Fibroblast of skin of left biceps (primary cell): Measurements from ENCODE around the gene TRDN.
"Not testable (repeated sequence)": the region's sequence is repeated elsewhere in the genome, so short reads cannot be mapped to it uniquely, and the experiment has no call there.

Experiments
- DNase-seq, 2 experiments: peaks; one replicate each; pipeline ENCODE4 v3.0.0-alpha.2; 2013; ENCODE audit warnings: low read depth in 2 of 2

The TRDN gene

DNA sequence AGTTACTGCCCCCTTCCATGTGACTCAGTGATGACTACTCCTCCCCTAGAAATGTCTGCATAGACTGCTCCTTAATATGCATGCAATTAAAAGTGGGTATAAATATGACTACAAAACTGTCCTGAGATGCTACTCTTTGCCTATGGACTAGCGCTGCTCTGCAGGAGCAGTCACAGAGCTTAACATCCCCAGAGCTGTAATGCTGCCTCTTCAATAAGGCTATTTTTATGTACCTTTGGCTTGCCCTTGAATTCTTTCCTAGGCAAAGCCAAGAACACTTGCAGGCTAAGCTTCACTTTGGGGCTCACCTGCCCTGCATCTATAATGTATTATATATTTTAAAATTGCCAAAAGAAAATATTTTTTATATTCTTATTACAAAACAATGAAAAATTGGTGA lies 341.6 kb downstream of the TRDN start:
- DNase-seq: no peak

DNA sequence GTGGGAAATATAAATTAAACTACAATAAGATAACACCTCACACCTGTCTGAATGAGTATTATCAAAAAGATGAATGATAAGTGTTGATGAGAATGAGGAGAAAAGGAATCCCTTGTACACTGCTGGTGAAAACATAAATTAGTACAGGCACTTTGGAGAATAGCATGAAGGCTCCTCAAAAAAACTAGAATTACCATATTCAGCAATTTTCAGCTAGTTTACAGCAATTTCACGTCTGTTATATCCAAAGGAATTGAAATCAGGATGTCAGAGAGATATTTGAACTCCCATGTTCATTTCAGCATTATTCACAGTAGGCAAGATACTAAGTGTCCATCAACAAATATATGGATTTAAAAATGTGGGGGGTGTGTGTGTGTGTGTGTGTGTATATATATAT lies 348.1 kb downstream of the TRDN start:
- no peak for DNase-seq

DNA sequence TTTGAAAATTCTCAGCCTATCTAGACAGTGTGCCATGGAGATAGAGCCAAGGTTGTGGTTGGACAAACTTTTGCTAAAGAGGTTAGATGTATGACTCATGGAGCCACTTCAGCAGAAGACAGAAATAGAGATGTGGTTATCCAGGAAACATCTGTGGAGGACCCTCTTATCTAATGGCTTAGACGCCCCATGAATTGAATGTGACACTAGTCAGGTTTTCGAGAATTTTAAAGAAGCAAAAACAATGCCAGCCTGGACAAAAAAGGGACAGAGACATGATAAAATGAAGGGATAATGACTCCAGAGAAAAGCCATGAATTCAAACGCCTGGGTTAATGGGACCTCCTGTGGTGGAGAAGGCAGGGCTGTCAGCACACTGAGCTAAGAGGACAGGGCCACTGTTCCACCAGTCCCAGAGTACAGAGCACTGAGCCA lies 360.2 kb downstream of the TRDN start:
- no peak for DNase-seq

DNA sequence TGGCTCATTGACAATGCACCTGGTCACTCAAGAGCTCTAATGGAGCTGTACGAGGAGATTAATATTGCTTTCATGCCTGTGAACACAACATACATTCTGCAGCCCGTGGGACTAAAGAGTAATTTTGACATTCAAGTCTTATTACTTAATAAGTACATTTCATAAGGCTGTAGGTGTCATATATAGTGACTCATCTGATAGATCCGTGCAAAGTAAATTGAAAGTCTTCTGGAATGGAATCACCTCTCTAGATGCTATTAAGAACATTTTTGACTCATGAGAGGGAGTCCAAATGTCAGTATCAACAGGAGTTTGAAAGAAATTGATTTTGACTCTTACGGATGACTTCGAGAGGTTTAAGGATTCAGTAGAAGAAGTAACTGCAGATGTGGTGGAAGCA lies 372.8 kb downstream of the TRDN start:
- no peak for DNase-seq

DNA sequence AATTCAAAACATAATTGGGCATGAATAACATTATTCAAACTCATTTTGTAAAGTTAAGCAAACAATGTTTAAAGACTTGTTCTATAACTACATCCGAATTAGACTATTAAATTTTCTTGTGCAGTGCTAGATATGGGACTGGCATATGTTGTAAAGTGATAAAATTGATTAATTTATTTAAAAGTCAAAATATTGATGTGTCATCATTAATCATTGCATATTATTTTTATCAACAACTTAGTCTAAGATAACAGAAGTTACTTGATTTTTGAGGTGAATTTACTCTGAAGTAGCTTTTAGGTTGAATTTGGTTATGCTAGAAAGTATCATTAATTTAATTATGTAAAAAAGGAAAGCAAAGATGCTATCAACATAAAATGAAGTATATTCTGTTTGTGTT lies 396.1 kb downstream of the TRDN start:
- no peak for DNase-seq

DNA sequence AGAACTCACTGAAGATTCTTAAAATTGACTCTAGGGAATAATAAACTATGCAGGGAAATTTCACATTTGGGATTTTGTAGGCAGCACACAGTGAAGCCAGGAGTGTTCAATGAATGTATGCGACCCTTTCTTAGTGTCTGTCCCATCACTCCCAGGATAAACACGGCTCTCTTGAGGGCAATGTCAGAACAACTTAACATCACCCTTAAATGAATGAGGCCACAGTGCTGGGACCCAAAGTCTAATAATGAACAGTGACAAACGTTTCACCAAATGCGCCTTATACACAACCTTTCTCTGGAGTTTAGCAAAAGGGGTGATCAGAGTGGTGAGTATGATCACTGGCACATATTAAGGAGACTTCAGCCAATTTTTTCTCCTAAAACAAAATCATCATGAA lies 403.4 kb downstream of the TRDN start:
- no peak for DNase-seq

DNA sequence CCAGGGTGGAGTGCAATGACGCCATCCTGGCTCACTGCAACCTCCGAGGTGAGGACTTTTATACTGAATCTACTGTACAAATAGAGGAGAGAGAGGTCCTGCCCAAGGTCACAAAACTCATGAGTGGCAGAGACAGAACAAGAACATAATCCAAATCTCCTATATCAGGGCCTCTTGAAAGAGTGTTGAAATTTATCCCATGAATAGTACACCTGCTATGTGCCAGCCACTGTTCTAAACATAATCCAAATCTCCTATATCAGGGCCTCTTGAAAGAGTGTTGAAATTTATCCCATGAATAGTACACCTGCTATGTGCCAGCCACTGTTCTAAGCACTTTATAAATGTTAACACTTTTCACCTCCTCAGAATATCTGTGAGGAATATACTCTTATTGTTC lies 409.0 kb downstream of the TRDN start:
- DNase-seq: not testable (repeated sequence)

DNA sequence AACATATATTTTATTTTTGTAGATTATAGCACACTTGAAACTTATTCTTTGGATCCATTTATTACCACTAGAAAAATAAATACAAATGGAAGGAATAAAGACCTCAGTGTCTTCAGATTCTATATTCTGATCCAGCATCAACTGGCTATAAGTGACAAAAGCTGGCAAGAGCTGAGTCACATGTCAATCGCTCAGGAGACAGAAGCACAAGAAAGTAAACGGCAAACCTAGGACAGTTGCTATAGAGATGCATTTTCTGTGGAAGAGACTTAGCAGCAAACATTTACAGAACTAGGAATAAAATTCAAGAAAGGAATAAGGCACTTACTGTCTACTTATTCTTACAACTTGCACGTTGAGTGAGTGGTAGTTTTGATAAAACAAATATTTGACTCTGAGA lies 410.4 kb downstream of the TRDN start:
- DNase-seq: no peak

DNA sequence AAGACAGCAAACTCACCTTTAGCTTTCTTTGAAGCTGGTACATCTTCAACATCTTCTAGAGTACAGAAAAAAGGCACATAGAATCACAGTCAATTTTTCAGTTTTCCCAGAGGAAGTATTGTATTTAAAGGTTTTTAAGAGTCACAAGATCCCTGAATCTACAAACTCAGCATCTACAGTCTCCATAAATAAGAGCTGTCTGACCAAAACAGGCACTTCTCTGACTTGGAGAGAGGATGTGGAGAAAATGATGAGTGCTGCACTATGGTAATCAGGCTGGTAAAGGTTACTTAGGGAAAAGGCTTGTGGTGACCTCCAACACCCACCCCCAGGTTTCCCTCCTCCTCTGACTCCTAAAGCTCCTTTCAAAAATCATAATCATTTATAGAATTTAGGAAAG lies 412.7 kb downstream of the TRDN start:
- DNase-seq: no peak

DNA sequence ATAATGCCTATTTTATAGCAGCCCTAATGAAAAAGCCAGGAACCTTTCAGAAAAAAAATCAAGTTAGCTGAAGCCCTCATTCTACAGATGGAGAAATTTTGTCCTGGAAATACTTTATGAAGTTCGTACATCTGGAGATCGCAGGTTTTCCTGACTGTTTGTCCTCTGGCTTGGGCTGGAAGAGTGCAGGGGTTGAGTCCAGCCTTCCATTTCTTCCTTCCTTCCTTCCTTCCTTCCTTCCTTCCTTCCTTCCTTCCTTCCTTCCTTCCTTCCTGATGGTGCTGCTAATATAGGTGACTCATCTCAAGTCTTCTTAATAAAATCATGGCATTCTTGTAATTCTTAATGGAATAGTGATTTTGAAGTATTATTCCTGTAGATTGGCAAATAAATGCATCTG lies 413.3 kb downstream of the TRDN start:
- DNase-seq: no peak

DNA sequence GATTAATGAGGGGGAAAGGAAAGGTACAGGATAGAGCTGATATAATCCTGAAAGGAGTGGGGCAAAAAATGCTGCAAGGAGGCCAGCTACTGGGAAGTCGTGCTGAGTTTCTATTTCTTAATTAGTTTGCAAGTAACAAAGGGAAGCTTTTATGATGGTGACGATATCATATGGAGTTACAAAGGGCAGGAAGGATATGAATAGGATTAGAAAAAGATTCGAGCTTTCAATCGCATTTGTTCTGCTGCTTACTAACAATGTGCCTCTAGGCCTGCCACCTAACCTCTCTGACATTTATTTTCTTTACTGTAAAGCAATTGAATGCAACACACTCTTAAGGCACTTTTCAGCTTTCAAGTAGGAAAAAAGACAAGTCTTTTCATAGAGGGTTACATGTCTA lies 421.5 kb downstream of the TRDN start:
- DNase-seq: no peak

DNA sequence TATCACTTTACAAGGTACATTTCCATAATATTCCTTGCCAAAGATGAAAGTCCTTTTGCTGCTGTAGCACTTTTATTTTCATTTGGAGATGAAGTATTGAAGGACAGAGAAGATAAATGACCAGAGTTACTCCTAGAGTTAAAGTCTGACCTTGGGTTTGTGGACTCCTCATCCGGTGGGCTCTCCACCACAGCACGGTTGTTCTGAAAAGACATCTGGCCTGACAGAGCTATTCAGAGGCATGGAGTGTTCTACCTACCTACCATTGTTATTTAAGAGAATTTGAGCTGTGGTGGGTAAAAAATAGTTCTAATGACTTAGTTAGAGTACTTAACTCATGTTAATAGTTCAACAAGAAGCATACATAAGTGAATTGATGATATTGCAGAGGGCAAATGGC lies 422.3 kb downstream of the TRDN start:
- DNase-seq: no peak

DNA sequence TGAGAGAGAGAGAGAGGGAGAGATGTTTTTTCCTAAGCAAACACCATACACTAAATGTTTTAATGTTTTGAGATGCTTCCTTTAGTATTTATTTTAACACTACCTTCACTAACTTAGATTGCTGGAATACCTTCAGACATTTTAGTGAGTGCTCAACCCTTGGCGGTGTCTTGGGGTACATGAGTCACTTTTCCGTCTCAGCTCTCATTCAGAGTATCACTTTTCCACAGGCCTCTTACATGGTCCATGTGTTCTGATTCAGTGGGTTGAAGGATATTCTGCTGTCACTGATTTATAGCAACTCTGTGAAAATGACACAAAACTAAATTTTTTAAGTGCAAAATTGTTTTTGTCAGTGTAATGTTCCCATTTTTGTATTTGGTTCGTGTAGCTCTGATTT lies 422.8 kb downstream of the TRDN start:
- no peak for DNase-seq

DNA sequence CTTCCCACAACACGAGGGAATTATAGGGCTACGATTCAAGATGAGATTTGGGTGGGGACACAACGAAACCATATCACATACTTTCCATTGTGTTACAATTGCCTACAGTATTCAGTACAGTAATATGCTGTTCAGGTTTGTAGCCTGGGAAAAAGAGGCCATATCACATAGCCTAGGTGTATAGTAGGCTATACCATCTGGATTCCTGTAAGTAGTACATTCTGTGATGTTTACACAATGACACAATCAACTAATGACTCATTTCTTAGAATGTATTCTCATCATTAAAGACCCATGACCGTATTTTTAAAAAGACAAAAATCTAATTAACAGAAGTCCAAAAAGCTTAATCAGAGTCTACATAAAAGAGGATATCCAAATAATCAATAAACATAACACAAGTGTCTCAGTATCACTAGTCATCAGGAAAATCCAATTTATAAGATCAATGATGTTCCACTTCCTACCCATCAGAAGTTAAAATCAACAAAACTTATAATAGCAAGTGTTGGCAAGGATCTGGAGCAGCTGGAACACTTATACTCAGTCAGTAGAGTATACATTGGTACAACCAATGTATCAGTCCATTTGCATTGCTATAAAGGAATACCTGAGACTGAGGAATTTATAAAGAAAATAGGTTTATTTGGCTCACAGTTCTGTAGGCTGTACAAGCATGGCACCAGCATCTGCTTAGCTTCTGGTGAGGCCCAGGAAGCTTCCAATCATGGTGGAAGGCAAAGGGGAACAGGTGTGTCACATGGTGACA lies 424.8 kb downstream of the TRDN start:
- no peak for DNase-seq

DNA sequence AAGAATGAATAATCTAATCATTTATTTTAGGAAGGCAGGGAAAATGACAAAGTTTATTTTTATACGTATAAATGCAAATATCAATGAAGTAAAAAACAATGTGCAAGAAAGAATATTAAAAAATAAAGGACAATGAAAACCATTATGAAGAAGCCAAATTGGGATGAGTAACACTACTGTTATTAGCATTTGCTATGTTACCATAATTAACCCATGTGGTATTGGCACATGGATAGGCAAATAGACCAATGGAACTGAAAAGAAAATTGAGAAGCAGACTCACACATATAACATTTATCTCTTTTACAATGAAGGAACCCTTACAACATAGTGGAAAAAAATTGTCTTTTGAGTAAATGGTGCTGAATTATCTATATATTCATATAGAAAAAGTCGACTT lies 426.1 kb downstream of the TRDN start:
- no peak for DNase-seq

DNA sequence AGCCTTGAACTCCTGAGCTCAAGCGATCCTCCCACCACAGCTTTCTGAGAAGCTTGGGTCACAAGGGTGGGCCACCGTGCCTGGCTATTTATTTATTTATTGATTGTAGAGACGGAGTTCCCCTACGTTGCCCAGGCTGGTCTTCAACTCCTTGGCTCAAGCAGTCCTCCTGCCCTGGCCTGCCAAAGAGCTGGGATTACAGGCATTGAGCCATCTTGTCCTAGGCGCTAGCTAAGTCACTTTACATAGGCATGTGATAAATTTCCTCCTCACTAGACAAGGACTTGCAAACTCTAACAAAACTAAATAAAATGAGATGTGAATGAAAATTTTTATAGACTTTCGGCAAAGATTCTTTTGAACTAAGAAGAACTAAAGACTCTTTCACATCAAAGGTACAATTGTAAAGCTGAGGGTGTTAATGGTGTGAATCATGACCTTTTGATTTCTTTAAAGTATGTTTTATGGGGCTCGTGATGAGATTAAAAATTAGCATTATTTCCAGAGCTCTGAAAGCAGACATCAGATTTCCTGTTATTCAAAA lies 428.7 kb downstream of the TRDN start:
- no peak for DNase-seq

DNA sequence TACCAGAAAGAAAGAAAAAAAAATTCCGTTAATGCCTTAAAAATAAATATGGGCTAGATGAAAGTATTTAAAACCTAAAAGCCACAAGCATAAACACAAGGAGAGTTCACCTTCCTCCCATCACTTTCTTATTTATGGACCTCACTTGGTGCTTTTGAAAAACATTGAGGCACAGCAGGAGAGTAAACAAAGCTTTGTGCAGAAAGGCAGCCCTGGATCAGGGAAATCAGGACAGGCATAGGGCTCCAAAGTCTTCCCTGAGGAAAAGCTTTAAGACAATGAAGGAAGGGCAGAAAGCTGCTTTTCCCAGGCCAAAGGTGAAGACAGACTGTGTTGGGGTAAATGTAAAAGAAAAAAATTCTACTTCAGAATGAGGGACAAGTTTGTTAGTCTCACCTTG lies 432.8 kb downstream of the TRDN start:
- DNase-seq: no peak

DNA sequence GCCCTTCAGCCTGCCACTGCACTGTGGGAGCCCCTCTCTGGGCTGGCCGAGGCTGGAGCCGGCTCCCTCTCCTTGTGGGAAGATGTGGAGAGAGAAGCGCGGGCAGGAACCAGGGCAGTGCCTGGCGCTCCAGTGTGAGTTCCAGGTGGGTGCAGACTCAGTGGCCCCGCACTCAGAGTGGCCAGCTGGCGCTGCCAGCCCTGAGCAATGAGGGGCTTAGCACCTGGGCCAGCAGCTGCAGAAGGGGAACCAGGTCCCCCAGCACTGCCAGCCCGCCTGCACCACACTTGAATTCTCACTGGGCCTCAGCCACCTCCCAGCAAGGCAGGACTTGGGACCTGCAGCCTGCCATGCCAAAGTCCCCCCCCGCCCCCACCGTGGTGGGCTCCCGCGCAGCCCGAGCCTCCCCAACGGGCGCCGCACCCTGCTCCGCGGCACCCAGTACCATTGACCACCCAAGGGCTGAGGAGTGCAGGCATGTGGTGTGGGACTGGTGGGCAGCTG lies 434.8 kb downstream of the TRDN start:
- no peak for DNase-seq

DNA sequence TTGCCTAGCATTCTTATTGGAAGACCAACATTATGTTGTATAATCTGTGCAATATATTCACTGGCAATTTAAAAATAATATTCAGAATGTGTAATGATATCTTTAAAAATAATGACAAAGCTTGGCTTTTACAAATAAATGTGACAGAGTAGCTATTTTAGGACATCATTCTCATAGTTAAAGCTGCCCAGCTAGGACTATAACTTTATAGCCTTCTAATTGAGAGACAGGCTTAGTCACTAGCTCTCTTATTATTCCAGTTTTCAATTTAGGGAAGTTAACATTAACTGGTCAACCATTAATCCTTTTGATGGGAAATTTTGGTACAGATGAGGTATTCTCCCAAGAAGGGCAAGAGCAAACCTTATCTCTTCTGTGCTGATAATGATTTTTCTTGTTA lies 443.5 kb downstream of the TRDN start:
- no peak for DNase-seq

DNA sequence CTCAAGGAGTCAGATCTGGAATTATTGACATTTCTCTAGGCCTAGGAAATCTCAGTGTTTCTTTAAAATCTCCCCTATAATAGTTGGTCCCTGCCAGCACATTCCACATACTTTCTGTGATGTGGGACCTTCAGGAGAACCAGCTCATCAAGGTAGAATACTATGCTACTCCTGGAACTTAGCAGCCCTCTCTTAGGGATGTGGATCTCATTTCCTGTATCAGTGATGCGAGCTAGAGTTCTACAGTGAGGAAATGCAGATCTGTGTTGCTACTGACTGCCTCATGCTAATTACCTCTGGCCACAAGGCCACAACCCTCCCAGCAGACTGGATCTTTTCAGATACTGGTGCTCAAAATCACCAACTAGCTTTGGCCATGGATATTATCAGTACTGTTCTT lies 446.9 kb downstream of the TRDN start:
- DNase-seq: no peak

DNA sequence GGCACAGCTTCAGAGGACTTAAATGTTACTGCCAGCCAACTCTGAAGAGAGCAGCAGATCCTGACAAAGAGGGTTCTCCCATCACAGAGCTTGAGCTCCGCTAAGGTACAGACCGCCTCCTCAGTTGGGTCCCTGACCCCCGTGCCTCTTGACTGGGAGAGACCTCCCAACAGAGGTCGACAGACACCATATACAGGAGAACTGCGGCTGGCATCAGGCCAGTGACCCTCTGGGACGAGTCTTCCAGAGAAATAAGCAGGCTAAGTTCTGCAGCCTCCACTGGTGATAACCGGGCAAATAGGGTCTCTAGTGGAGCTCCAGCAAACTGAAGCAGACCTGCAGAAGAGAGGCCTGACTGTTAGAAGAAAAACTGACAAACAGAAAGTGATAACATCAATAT lies 453.8 kb downstream of the TRDN start:
- no peak for DNase-seq

DNA sequence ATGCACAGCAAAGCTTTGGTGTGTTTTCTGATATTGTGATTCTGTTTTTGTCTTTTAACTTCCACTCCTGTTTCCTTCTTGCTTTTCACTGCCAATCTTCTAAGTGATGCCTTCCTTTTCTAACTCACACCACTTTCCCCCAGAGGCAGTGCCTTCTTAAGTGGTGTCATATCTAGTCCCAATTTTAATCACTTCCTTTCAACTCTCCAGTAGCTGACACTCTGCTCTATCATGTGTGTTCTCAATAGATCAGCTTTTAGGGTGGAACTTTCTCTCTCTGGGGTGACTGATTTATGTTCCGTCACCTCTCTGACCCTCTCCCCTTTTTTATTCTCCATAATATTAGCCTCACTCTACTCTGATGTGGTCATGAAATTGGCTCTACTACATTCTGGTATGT lies 460.0 kb downstream of the TRDN start:
- DNase-seq: no peak

DNA sequence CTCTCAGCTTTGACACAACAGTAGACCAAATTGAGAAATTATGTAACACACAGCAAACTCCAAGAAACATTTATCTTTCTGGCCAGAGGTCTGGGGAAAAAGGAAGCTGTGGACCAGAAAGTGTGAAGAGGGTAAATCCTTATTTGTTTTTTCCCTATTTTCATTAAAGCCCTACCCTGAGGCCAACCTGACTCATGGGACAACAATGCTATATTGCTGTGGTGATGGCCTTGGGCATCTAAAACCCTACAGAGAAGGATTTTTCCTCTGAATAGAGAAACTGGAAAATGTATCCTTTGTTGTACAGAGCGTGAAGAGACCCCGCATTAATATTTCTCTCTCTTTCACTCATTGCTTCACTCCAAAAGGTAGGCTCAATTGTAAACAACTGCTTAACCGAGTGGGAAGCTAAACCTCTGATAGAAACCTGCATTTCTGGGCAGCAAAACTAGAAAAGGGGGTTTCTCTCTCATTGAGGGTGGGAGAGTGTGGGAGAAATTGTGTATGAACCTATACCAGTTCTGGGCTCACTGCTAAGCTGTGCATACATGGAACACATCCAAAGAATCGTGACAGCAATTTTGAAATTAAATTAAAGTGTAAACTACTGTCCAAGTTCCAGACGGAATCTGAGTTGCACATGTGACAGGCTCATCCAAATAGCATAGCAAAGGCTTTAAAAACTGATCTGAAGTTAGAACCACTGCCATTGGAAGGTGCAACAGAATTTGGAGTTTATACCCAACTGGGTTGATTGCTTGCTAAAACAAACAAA lies 465.2 kb downstream of the TRDN start:
- no peak for DNase-seq
